GM18502 (cell line): ENCODE results near the gene TRPM3.

Experiments used
- ATAC-seq: cut with Tn5 transposase; IDR thresholded peaks from one replicate; pipeline ENCODE4 v1.9.1; 2021; ENCODE audit warnings: mild to moderate bottlenecking; ENCODE audit not compliant: unreplicated experiment, poor library complexity

The TRPM3 gene

GRCh38 chr9:70852711-70853240 is 268.6 kb downstream of the TRPM3 start:
- ATAC-seq, result no peak

GRCh38 chr9:70840266-70840665 is 281.2 kb downstream of the TRPM3 start:
- no peak for ATAC-seq

- ATAC-seq, result no peak
These were observed 286.1 kb downstream of the TRPM3 start for GRCh38 chr9:70835323-70835722.

GRCh38 chr9:70832492-70832891 is 288.9 kb downstream of the TRPM3 start:
- ATAC-seq, result no peak

- ATAC-seq, result no peak
These were observed 290.8 kb downstream of the TRPM3 start for GRCh38 chr9:70830618-70831017.

- ATAC-seq, result no peak
These were observed 291.7 kb downstream of the TRPM3 start for GRCh38 chr9:70829591-70830265.

GRCh38 chr9:70826562-70826961 is 294.9 kb downstream of the TRPM3 start:
- no peak for ATAC-seq

GRCh38 chr9:70823284-70823683 is 298.1 kb downstream of the TRPM3 start:
- ATAC-seq, result no peak

GRCh38 chr9:70817311-70817710 is 304.1 kb downstream of the TRPM3 start:
- ATAC-seq, result no peak

- ATAC-seq, result no peak
These were observed 304.5 kb downstream of the TRPM3 start for GRCh38 chr9:70816891-70817290.

GRCh38 chr9:70816316-70816715 is 305.1 kb downstream of the TRPM3 start:
- no peak for ATAC-seq

GRCh38 chr9:70814597-70814996 is 306.8 kb downstream of the TRPM3 start:
- ATAC-seq, result no peak

GRCh38 chr9:70813141-70813540 is 308.3 kb downstream of the TRPM3 start:
- ATAC-seq, result no peak

GRCh38 chr9:70811638-70812037 is 309.8 kb downstream of the TRPM3 start:
- peak; percentile 69 for ATAC-seq

- no peak for ATAC-seq
These were observed 314.5 kb downstream of the TRPM3 start for GRCh38 chr9:70806875-70807274.

- ATAC-seq, result no peak
These were observed 315.5 kb downstream of the TRPM3 start for GRCh38 chr9:70805949-70806348.

- no peak for ATAC-seq
These were observed 318.5 kb downstream of the TRPM3 start for GRCh38 chr9:70802758-70803436.

- no peak for ATAC-seq
These were observed 319.2 kb downstream of the TRPM3 start for GRCh38 chr9:70802206-70802605.

- ATAC-seq, result no peak
These were observed 320.1 kb downstream of the TRPM3 start for GRCh38 chr9:70801181-70801829.

GRCh38 chr9:70798018-70798417 is 323.4 kb downstream of the TRPM3 start:
- no peak for ATAC-seq

- ATAC-seq, result no peak
These were observed 325.6 kb downstream of the TRPM3 start for GRCh38 chr9:70795841-70796240.
